CD4-positive, alpha-beta T cell (primary cell): Measurements from ENCODE around the gene ABHD17C. TPM values are rescaled to one million over a fixed set of nuclear protein-coding genes. Genes with fewer than 3 reads are reported as not detected.
"Not testable (repeated sequence)": the region's sequence is repeated elsewhere in the genome, so short reads cannot be mapped to it uniquely, and the experiment has no call there.

Experiments
- ATAC-seq: fragments of 200-7000 bp; cut with Tn5 transposase; one replicate; pipeline ENCODE4 v1.10.0; 2022; ENCODE audit warnings: mild to moderate bottlenecking; ENCODE audit not compliant: poor library complexity
- CTCF ChIA-PET: fragments of 350-600 bp; sonication (Branson Sonifier 250); formaldehyde crosslinking; loops from one replicate; lab custom pipeline; 2021; ENCODE audit warnings: antibody characterized with exemption, inconsistent platforms; lab: Charles Lee
- POLR2A ChIA-PET: fragments of 350-600 bp; sonication (Branson Sonifier 250); formaldehyde crosslinking; loops from one replicate; lab custom pipeline; 2021; ENCODE audit warnings: antibody characterized with exemption, inconsistent platforms; lab: Charles Lee
- DNase-seq, 14 experiments: peaks; one replicate each; pipeline ENCODE4 v3.0.0-alpha.2; 2013 to 2020; ENCODE audit warnings: mixed read lengths in 2 of 14
- H3K27ac ChIP-seq, 2 donors: one replicate each; pipeline versions ENCODE4 v1.5.1 to v1.7.0; 2013; ENCODE audit warnings: low read length in 2 of 2, low read depth in 1 of 2, mild to moderate bottlenecking in 1 of 2
- H3K27me3 ChIP-seq, 2 experiments: 1 replicate in 1 of 2; 2 replicates in 1 of 2; pipeline versions ENCODE4 v1.6.1 to v1.7.0; 2013; ENCODE audit warnings: low read length in 2 of 2, control low read depth in 1 of 2, mild to moderate bottlenecking in 1 of 2, moderate library complexity in 1 of 2; ENCODE audit not compliant: insufficient read depth in 2 of 2, control insufficient read depth in 1 of 2
- H3K36me3 ChIP-seq: one replicate; pipeline ENCODE4 v1.6.1; 2013; ENCODE audit warnings: low read length, control low read depth; ENCODE audit not compliant: insufficient read depth
- H3K4me1 ChIP-seq: one replicate; pipeline ENCODE4 v1.6.1; 2013; ENCODE audit warnings: low read length, control low read depth; ENCODE audit not compliant: insufficient read depth
- H3K4me3 ChIP-seq: one replicate; pipeline ENCODE4 v1.5.1; 2013; ENCODE audit warnings: mild to moderate bottlenecking, low read length, moderate library complexity
- H3K9me3 ChIP-seq, 2 experiments: 1 replicate in 1 of 2; 2 replicates in 1 of 2; pipeline versions ENCODE4 v1.6.1 to v1.7.0; 2013; ENCODE audit warnings: low read length in 2 of 2, mild to moderate bottlenecking in 2 of 2, control low read depth in 1 of 2, moderate library complexity in 1 of 2; ENCODE audit not compliant: control insufficient read depth in 1 of 2, insufficient read depth in 1 of 2
- H3K27ac Mint-ChIP-seq: one replicate; pipeline ENCODE4 v1.8.0; 2020; ENCODE audit warnings: mixed read lengths
- H3K27me3 Mint-ChIP-seq: one replicate; pipeline ENCODE4 v1.8.0; 2021; ENCODE audit warnings: mixed read lengths
- H3K36me3 Mint-ChIP-seq: one replicate; pipeline ENCODE4 v1.8.0; 2021; ENCODE audit warnings: low read depth, mixed read lengths
- H3K4me1 Mint-ChIP-seq: one replicate; pipeline ENCODE4 v1.8.0; 2021; ENCODE audit warnings: low read depth, mixed read lengths
- H3K4me3 Mint-ChIP-seq: one replicate; pipeline ENCODE4 v1.8.0; 2020; ENCODE audit warnings: mild to moderate bottlenecking, mixed read lengths
- H3K9me3 Mint-ChIP-seq: one replicate; pipeline ENCODE4 v1.8.0; 2020; ENCODE audit warnings: mixed read lengths
- CTCF ChIP-seq: fragments of 200-600 bp; IDR thresholded peaks from one replicate; pipeline ENCODE4 v1.8.0; 2022; ENCODE audit warnings: antibody characterized with exemption, mild to moderate bottlenecking
- intact Hi-C, 2 experiments: fragments of 100-400 bp; cut with DNase I in 1 of 2; cut with micrococcal nuclease in 1 of 2; formaldehyde crosslinking; loops; one replicate each; pipeline versions ENCODE4 v1.15.1 to v1.9.0; 2023 to 2025; cut with DNase I, micrococcal nuclease
- total RNA-seq, 174 experiments: library from RNA in 2 of 174; stranded (reverse) in 2 of 174; gene quantifications; one replicate each; pipeline ENCODE4 v1.2.3 and lab custom pipeline; 2021 to 2026

ABHD17C gene
- total RNA-seq, 2 experiments from 2014 or later, result 0.33 to 0.59 TPM

GRCh38 chr15:80761754-80762153 lies 66.6 kb downstream of the ABHD17C start:
- no peaks in the 10 kb centered on the region for H3K36me3 Mint-ChIP-seq
- intact Hi-C loops, result no loop called here
- H3K9me3 ChIP-seq, result no peaks in the 10 kb centered on the region
- H3K4me1 Mint-ChIP-seq, result no peaks in the 10 kb centered on the region
- no peak overlapping the region for H3K27ac Mint-ChIP-seq
- no peaks in the 10 kb centered on the region for H3K27me3 ChIP-seq
- no peak for TF ChIP-seq CTCF
- ChIA-PET CTCF (no interaction called here), POLR2A (no interaction called here)
- H3K4me3 ChIP-seq, result no peak overlapping the region
- no peak for ATAC-seq
- no peaks in the 10 kb centered on the region for H3K9me3 Mint-ChIP-seq
- H3K27me3 Mint-ChIP-seq, result no peaks in the 10 kb centered on the region
- no peak for DNase-seq
- H3K4me3 Mint-ChIP-seq, result no peak overlapping the region
- H3K4me1 ChIP-seq, result no peaks in the 10 kb centered on the region
- H3K27ac ChIP-seq, result no peak overlapping the region
- H3K36me3 ChIP-seq, result no peaks in the 10 kb centered on the region

- H3K27me3 Mint-ChIP-seq, DNase-seq, H3K36me3 ChIP-seq, H3K27me3 ChIP-seq, H3K4me3 ChIP-seq, CTCF ChIA-PET, H3K27ac ChIP-seq, ATAC-seq, H3K36me3 Mint-ChIP-seq, H3K4me3 Mint-ChIP-seq, intact Hi-C loops, H3K4me1 Mint-ChIP-seq, H3K9me3 ChIP-seq, H3K4me1 ChIP-seq, H3K27ac Mint-ChIP-seq, POLR2A ChIA-PET, H3K9me3 Mint-ChIP-seq: not testable (repeated sequence)
Observed at GRCh38 chr15:80763235-80763634, 68.1 kb downstream of the ABHD17C start.

GRCh38 chr15:80764535-80764934 lies 69.4 kb downstream of the ABHD17C start:
- Mint-ChIP-seq H3K36me3 (no peaks in the 10 kb centered on the region), H3K27me3 (peaks cover 3% of the 10 kb centered on the region), H3K4me1 (no peaks in the 10 kb centered on the region), H3K27ac (no peak overlapping the region), H3K4me3 (no peak overlapping the region), H3K9me3 (no peaks in the 10 kb centered on the region)
- Histone ChIP-seq H3K27me3 (no peaks in the 10 kb centered on the region), H3K36me3 (no peaks in the 10 kb centered on the region), H3K4me1 (no peaks in the 10 kb centered on the region), H3K9me3 (no peaks in the 10 kb centered on the region), H3K4me3 (no peak overlapping the region), H3K27ac (no peak overlapping the region)
- ATAC-seq, result no peak
- ChIA-PET CTCF (interaction anchor here (1.6 kb wide), 1 partner anchor 12 kb away, joined by 6 read pairs; no protein-coding TSS in a partner anchor), POLR2A (no interaction called here)
- no peak for DNase-seq
- no peak for TF ChIP-seq CTCF
- intact Hi-C loops, result no loop called here

- Mint-ChIP-seq H3K27me3 (peaks cover 6% of the 10 kb centered on the region), H3K4me1 (no peaks in the 10 kb centered on the region), H3K36me3 (no peaks in the 10 kb centered on the region), H3K27ac (no peak overlapping the region), H3K9me3 (no peaks in the 10 kb centered on the region), H3K4me3 (no peak overlapping the region)
- no peak overlapping the region for H3K4me3 ChIP-seq
- intact Hi-C loops, result no loop called here
- CTCF ChIA-PET, result no interaction called here
- no peak overlapping the region for H3K27ac ChIP-seq
- no peaks in the 10 kb centered on the region for H3K9me3 ChIP-seq
- TF ChIP-seq CTCF, result no peak
- no peaks in the 10 kb centered on the region for H3K4me1 ChIP-seq
- DNase-seq, result no peak
- POLR2A ChIA-PET, result no interaction called here
- no peaks in the 10 kb centered on the region for H3K27me3 ChIP-seq
- ATAC-seq, result no peak
- no peaks in the 10 kb centered on the region for H3K36me3 ChIP-seq
Observed at GRCh38 chr15:80766275-80766674, 71.2 kb downstream of the ABHD17C start.
